Type B pancreatic cell (in vitro differentiated cells): ENCODE measurements around the gene POU2F1. TPM values are rescaled to one million over a fixed set of nuclear protein-coding genes. Genes with fewer than 3 reads are reported as not detected.

Experiments used
- DNase-seq: peaks from one replicate; pipeline ENCODE4 v3.0.0; 2021; ENCODE audit warnings: mixed read lengths; ENCODE audit not compliant: unreplicated experiment; ENCODE audit errors: extremely low spot score
- H3K27ac Mint-ChIP-seq: 2 replicates; pipeline ENCODE4 v1.8.0; 2021; ENCODE audit warnings: mild to moderate bottlenecking, mixed read lengths
- H3K27me3 Mint-ChIP-seq: 2 replicates; pipeline ENCODE4 v1.8.0; 2021; ENCODE audit warnings: mixed read lengths
- H3K36me3 Mint-ChIP-seq: 2 replicates; pipeline ENCODE4 v1.8.0; 2021; ENCODE audit warnings: mixed read lengths
- H3K4me1 Mint-ChIP-seq: one replicate; pipeline ENCODE4 v1.8.0; 2021; ENCODE audit warnings: mixed read lengths; ENCODE audit not compliant: unreplicated experiment
- H3K4me3 Mint-ChIP-seq: 2 replicates; pipeline ENCODE4 v1.8.0; 2021; ENCODE audit warnings: mild to moderate bottlenecking, mixed read lengths
- H3K9me3 Mint-ChIP-seq: 2 replicates; pipeline ENCODE4 v1.8.0; 2021; ENCODE audit warnings: mixed read lengths
- total RNA-seq: library from RNA; stranded (reverse); gene quantifications from 2 replicates; pipeline ENCODE4 v1.2.1, GENCODE V29; 2021; ENCODE audit warnings: low replicate concordance
- TF ChIP-seq, protein P1 (sequence below): fragments of 200-600 bp; sonication (generic); conservative IDR thresholded peaks from 2 replicates; pipeline ENCODE4 v1.5.0; 2021; ENCODE audit warnings: antibody characterized with exemption, mild to moderate bottlenecking

The POU2F1 gene
- total RNA-seq, 1 donor from 2014 or later, result 24.2 TPM

DNA sequence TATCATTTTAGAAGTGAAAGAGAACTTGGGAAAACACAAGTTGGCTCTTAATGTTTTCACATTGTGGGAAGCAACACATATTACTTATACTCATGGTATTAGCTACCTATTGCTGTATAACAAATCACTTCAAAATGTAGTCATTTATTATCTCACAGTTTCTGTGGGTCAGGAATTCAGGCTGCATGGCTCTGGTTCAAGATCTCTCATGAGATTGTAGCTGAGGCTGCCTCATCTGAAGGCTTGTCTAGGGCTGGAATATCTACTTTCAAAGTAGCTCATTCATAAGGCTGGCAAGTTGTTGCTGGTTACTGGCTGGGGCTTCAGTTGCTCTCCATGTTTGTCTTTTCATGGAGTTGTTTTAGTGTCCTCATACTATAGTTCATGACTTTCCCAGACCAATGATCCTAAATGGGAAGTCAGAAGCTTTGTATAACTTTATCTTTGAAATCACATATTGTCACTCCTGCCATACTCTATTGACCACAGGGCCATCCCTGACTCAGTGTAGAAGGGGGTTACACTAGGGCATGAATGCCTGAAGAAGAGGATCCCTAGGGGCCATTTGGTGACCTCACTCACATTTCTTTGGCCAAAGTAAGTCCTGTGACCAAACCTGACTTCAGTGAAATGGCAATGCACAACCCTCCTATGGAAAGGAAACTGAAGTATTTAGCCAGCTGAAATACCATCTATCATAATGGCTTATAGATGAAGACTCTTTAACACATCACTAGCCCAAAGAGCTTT lies 37.9 kb upstream of the POU2F1 start:
- Mint-ChIP-seq H3K4me3 (no peak overlapping the region), H3K27me3 (peaks cover 5% of the 10 kb centered on the region), H3K4me1 (no peaks in the 10 kb centered on the region), H3K36me3 (no peaks in the 10 kb centered on the region), H3K27ac (no peak overlapping the region), H3K9me3 (peaks cover 7% of the 10 kb centered on the region)
- TF ChIP-seq, protein P1, sequence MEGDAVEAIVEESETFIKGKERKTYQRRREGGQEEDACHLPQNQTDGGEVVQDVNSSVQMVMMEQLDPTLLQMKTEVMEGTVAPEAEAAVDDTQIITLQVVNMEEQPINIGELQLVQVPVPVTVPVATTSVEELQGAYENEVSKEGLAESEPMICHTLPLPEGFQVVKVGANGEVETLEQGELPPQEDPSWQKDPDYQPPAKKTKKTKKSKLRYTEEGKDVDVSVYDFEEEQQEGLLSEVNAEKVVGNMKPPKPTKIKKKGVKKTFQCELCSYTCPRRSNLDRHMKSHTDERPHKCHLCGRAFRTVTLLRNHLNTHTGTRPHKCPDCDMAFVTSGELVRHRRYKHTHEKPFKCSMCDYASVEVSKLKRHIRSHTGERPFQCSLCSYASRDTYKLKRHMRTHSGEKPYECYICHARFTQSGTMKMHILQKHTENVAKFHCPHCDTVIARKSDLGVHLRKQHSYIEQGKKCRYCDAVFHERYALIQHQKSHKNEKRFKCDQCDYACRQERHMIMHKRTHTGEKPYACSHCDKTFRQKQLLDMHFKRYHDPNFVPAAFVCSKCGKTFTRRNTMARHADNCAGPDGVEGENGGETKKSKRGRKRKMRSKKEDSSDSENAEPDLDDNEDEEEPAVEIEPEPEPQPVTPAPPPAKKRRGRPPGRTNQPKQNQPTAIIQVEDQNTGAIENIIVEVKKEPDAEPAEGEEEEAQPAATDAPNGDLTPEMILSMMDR, result no peak
- no peak for DNase-seq

DNA sequence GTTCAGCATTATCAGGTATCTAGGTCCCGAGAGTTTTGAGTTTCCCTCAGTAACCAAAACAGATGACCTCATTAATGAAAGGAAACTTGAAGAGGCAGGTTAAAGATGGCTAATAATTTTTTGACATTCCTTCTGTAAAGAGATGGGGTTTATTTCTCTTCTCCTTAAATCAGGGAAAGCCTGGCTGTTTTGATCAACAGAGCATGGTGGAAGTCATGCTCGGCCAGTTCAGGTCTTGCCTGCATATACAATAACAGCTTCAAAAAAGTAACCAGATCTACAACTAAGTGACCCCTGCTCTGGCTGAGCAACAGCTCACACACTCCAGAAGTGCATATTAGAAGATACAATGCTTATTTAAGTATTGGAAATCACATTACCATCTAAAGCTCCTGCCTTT lies 36.6 kb upstream of the POU2F1 start:
- Mint-ChIP-seq H3K36me3 (no peaks in the 10 kb centered on the region), H3K27ac (no peak overlapping the region), H3K4me1 (no peaks in the 10 kb centered on the region), H3K27me3 (peaks cover 3% of the 10 kb centered on the region), H3K4me3 (no peak overlapping the region), H3K9me3 (peaks cover 5% of the 10 kb centered on the region)
- DNase-seq, result no peak
- TF ChIP-seq, protein P1, result no peak

DNA sequence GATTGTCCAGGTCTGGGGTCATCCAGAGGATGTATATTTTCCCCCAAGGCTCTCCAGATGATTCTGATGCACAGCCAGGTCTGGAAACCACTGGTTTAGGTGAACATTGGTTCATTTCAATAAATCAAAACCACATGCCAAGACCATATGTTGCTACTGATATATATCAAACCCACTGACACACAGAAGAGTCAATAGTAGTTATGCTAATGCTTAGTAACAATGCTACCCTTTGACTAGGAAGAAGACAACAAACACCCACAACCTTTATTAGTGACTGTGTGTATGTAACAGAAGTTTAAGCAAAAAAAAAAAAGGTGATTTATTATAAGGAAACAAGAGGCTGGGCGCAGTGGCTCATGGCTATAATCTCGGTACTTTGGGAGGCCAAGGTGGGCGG lies 35.6 kb upstream of the POU2F1 start:
- H3K36me3 Mint-ChIP-seq, result no peaks in the 10 kb centered on the region
- peaks cover 3% of the 10 kb centered on the region for H3K27me3 Mint-ChIP-seq
- H3K27ac Mint-ChIP-seq, result no peak overlapping the region
- no peak for DNase-seq
- H3K9me3 Mint-ChIP-seq, result peaks cover 5% of the 10 kb centered on the region
- no peak overlapping the region for H3K4me3 Mint-ChIP-seq
- H3K4me1 Mint-ChIP-seq, result no peaks in the 10 kb centered on the region
- TF ChIP-seq, protein P1, result no peak

DNA sequence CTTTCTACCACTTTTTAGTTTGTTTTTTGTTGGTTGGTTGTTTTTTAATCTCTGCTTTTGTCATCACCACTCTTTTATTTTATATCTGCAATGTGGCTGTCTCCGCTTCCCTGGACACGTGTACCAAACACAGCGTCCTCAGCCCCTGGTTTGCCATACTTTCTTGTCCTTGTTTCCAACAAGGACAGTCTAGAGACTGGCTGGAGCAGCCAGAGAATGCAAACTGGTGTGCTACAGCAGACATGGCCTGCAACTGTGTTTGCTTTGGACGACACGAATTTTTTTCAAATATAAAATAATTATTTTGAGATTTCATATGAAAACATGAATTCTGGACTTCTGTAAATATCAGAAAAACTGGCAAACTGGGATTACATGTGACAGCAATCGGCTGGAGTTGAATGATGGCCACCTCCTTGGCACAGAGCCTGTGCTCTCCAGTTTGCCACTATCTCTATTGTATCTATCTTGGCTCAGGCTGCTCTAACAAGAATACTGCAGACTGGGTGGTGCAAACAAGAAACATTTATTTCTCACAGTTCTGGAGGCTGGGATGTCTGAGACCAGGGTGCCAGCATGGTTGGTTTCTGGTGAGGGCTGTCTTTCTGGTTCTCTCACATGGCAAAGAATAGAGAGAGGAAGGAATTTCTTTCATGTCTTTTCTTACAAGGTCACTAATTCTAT lies 34.6 kb upstream of the POU2F1 start:
- no peaks in the 10 kb centered on the region for H3K36me3 Mint-ChIP-seq
- peaks cover 3% of the 10 kb centered on the region for H3K27me3 Mint-ChIP-seq
- DNase-seq, result no peak
- H3K9me3 Mint-ChIP-seq, result peaks cover 10% of the 10 kb centered on the region
- H3K4me1 Mint-ChIP-seq, result no peaks in the 10 kb centered on the region
- H3K4me3 Mint-ChIP-seq, result no peak overlapping the region
- TF ChIP-seq, protein P1, result no peak
- H3K27ac Mint-ChIP-seq, result no peak overlapping the region

DNA sequence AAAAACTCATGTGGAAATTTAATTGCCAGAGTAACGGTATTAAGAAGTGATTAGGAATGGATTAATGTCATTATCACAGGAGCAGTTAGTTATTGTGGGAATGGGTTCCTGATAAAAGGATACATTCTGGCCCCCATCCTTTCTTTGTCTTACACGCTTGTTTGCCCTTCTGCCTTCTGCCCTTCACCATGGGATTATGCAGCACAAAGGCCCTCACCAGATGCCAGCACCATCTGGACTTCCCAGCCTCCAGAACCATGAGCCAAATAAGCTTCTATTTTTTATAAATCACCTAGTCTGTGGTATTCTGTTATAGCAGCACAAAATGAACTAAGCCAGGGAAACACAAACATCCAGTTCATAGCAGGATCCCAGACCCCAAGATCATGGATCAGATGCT lies 33.9 kb upstream of the POU2F1 start:
- H3K36me3 Mint-ChIP-seq, result no peaks in the 10 kb centered on the region
- H3K27me3 Mint-ChIP-seq, result peaks cover 3% of the 10 kb centered on the region
- H3K27ac Mint-ChIP-seq, result no peak overlapping the region
- DNase-seq, result no peak
- H3K9me3 Mint-ChIP-seq, result peaks cover 10% of the 10 kb centered on the region
- H3K4me3 Mint-ChIP-seq, result no peak overlapping the region
- no peaks in the 10 kb centered on the region for H3K4me1 Mint-ChIP-seq
- TF ChIP-seq, protein P1, result no peak
